Aorta (tissue), 5 donors: ENCODE measurements around the gene UCN2. TPM values are rescaled to one million over a fixed set of nuclear protein-coding genes. Genes with fewer than 3 reads are reported as not detected.

ENCODE experiments used
- ATAC-seq: fragments of 200-7000 bp; cut with Tn5 transposase; one replicate; pipeline ENCODE4 v1.9.1; 2022; ENCODE audit warnings: moderate library complexity; ENCODE audit not compliant: low FRiP score
- DNase-seq, 2 donors: peaks; one replicate each; pipeline ENCODE4 v3.0.0-alpha.2; 2020
- H3K27ac ChIP-seq, 2 donors: one replicate each; pipeline ENCODE4 v1.5.1; 2013; ENCODE audit warnings: low read length in 2 of 2, mild to moderate bottlenecking in 2 of 2, moderate library complexity in 2 of 2, control low read depth in 1 of 2, inconsistent platforms in 1 of 2, low read depth in 1 of 2
- H3K27me3 ChIP-seq, 2 donors: one replicate each; pipeline ENCODE4 v1.6.1; 2013; ENCODE audit warnings: control low read depth in 1 of 2, low read length in 1 of 2, mild to moderate bottlenecking in 1 of 2, moderate library complexity in 1 of 2; ENCODE audit not compliant: insufficient read depth in 2 of 2, control insufficient read depth in 1 of 2
- H3K36me3 ChIP-seq, 2 donors: one replicate each; pipeline ENCODE4 v1.6.1; 2013; ENCODE audit warnings: control low read depth in 1 of 2, low read length in 1 of 2, mild to moderate bottlenecking in 1 of 2; ENCODE audit not compliant: insufficient read depth in 2 of 2, control insufficient read depth in 1 of 2
- H3K4me1 ChIP-seq, 2 donors: one replicate each; pipeline ENCODE4 v1.6.1; 2013; ENCODE audit warnings: low read length in 2 of 2, control low read depth in 1 of 2, mild to moderate bottlenecking in 1 of 2, moderate library complexity in 1 of 2; ENCODE audit not compliant: insufficient read depth in 2 of 2, control insufficient read depth in 1 of 2
- H3K4me3 ChIP-seq, 2 donors: one replicate each; pipeline ENCODE4 v1.5.1; 2013; ENCODE audit warnings: low read length in 2 of 2, control low read depth in 1 of 2, mild to moderate bottlenecking in 1 of 2
- H3K9me3 ChIP-seq: one replicate; pipeline ENCODE4 v1.6.1; 2013; ENCODE audit warnings: mild to moderate bottlenecking, low read length; ENCODE audit not compliant: control insufficient read depth
- WGBS, 2 donors: extraction: QIAGEN DNeasy Blood & Tissue Kit; methylation state at CpG; one replicate each; pipeline ENCODE4 v1.1.7; 2013; 5-methylcytosine and 5-hydroxymethylcytosine counted together
- intact Hi-C, 2 donors: fragments of 100-400 bp; cut with DNase I; formaldehyde crosslinking; loops; one replicate each; pipeline versions ENCODE4 v1.14.2 to v1.15.0; 2022
- polyA plus RNA-seq, 2 donors: library from polyadenylated mRNA; stranded (reverse); fragments of 200-250 nt; gene quantifications; one replicate each; pipeline ENCODE4 v1.2.3, GENCODE V29; 2013
- total RNA-seq, 2 donors: library from RNA; stranded (reverse); fragmentation: NEBNext Ultra II Directional; extraction: Animal tissue kit (Norgen Biotek cat#: 25700); gene quantifications; one replicate each; pipeline ENCODE4 v1.2.1, GENCODE V29; 2021
- donor health status: healthy with polysubstance abuse.
- donor health status: Bipolar disorder and iron deficiency.
- donor health status: DM: no; HTN: no; CAD: no.
- donor health status: DM: no; HTN: no; CAD: no.
- donor health status: DM: yes; HTN: yes; CAD: no.

UCN2 gene
- total and polyA plus RNA-seq, 4 donors, result 0.24 to 6.8 TPM; not detected in 2

- Histone ChIP-seq H3K27me3 (no peaks in the 10 kb centered on the region), H3K36me3 (no peaks in the 10 kb centered on the region), H3K4me3 (no peak overlapping the region), H3K27ac (no peak overlapping the region), H3K4me1 (no peaks in the 10 kb centered on the region), H3K9me3 (no peaks in the 10 kb centered on the region)
- intact Hi-C loops, result no loop called here
- ATAC-seq (no peak), DNase-seq (no peak)
- 92 to 95% methylated on average over 14 of the region's 14 CpGs for WGBS, 2 donors
These were observed 18.3 kb upstream of the UCN2 start for GRCh38 chr3:48581621-48582481.

GRCh38 chr3:48576647-48577046 is 13.1 kb upstream of the UCN2 start:
- Histone ChIP-seq H3K9me3 (no peaks in the 10 kb centered on the region), H3K4me1 (no peaks in the 10 kb centered on the region), H3K4me3 (no peak overlapping the region), H3K27ac (no peak overlapping the region), H3K36me3 (no peaks in the 10 kb centered on the region), H3K27me3 (no peaks in the 10 kb centered on the region)
- DNase-seq, result no peak
- ATAC-seq, result no peak
- intact Hi-C loops, result no loop called here
- 87% methylated on average over 4 of the region's 4 CpGs for WGBS, 2 donors

DNA sequence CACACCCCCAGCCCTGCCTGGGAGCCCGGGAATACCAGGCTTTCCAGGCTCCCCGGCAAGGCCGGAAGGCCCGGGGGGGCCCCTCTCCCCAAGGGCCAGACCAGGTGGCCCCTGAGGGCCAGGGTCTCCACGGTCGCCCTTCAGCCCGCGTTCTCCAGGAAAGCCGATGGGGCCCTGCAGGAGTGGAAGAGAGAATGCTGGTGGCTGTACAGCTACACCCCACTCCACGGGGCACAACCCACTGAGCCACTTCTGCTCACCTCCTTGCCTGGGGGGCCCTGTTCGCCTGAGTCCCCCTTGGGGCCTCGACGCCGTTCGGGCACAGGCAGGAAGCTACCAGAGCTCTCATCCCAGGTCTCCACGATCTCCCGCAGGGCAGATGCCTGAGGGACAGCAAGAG is 11.8 kb upstream of the UCN2 start:
- Histone ChIP-seq H3K27ac (no peak overlapping the region), H3K27me3 (no peaks in the 10 kb centered on the region), H3K9me3 (no peaks in the 10 kb centered on the region), H3K4me3 (no peak overlapping the region), H3K36me3 (no peaks in the 10 kb centered on the region), H3K4me1 (no peaks in the 10 kb centered on the region)
- WGBS, 2 donors, result 89 to 90% methylated on average over 17 of the region's 17 CpGs
- DNase-seq (no peak), ATAC-seq (no peak)
- intact Hi-C loops, result no loop called here

DNA sequence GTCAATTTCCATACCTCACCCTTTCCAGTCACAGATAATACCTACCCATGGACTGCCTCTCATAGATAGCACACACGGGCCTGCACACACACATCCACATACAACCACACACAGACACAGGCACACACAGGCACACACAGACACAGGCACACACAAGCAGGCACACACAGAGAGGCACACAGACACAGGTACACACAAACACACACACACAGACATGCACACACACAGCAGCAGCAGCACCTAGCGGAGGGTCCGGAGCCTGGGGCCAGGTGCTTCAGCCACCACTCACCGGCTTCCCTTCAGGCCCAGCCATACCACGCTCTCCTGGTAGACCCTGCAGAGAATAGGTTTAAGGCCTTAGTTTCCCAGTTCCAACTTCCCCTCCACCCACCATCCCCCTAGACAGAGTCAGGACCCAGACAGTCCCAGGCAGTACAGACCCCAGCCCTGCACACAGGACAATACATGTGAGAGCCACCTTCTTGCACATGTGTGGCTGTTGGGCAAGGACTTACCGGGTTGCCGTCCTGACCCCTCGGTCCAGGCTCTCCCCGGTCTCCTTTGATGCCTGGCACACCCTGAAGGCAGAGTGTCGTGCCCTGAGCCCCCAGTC is 10.5 kb upstream of the UCN2 start:
- H3K36me3 ChIP-seq, result no peaks in the 10 kb centered on the region
- H3K27me3 ChIP-seq, result no peaks in the 10 kb centered on the region
- no peak overlapping the region for H3K4me3 ChIP-seq
- intact Hi-C loops, result no loop called here
- WGBS, 2 donors, result 93% methylated on average over 10 of the region's 10 CpGs
- no peaks in the 10 kb centered on the region for H3K4me1 ChIP-seq
- ATAC-seq, result no peak
- DNase-seq, result no peak
- H3K9me3 ChIP-seq, result no peaks in the 10 kb centered on the region
- no peak overlapping the region for H3K27ac ChIP-seq

- Histone ChIP-seq H3K4me3 (no peak overlapping the region), H3K36me3 (no peaks in the 10 kb centered on the region), H3K9me3 (no peaks in the 10 kb centered on the region), H3K27me3 (no peaks in the 10 kb centered on the region), H3K4me1 (no peaks in the 10 kb centered on the region), H3K27ac (no peak overlapping the region)
- ATAC-seq, result no peak
- WGBS, 2 donors, result 89% methylated on average over 5 to 7 of the region's 7 CpGs
- no peak for DNase-seq
- intact Hi-C loops, result no loop called here
These were observed 8.9 kb upstream of the UCN2 start for GRCh38 chr3:48572517-48572916.

DNA sequence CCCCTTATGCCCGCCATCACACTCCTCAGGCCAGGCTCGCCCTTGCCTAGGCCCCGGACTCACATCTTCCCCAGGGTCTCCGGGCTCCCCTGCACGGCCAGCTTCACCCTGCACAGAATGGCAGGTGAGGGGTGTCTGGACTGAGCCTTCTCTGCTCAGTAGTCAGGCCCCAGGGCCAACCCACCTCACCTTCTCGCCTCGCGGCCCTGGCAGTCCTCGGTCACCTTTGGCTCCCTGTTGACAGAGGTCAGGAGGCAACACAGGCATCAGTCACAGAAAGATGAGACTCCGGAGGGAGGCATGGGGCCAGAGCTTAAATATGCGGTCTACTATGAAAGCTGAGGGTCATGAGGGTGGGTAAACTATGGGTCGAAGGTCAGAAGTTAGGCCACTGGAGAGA is 8.4 kb upstream of the UCN2 start:
- H3K36me3 ChIP-seq, result no peaks in the 10 kb centered on the region
- ATAC-seq (no peak), DNase-seq (no peak)
- H3K27me3 ChIP-seq, result no peaks in the 10 kb centered on the region
- H3K9me3 ChIP-seq, result no peaks in the 10 kb centered on the region
- no peak overlapping the region for H3K4me3 ChIP-seq
- H3K4me1 ChIP-seq, result no peaks in the 10 kb centered on the region
- 82 to 86% methylated on average over 12 of the region's 12 CpGs for WGBS, 2 donors
- no peak overlapping the region for H3K27ac ChIP-seq
- intact Hi-C loops, result no loop called here

- intact Hi-C loops, result no loop called here
- DNase-seq (no peak), ATAC-seq (no peak)
- no peak overlapping the region for H3K27ac ChIP-seq
- no peaks in the 10 kb centered on the region for H3K36me3 ChIP-seq
- no peaks in the 10 kb centered on the region for H3K27me3 ChIP-seq
- no peaks in the 10 kb centered on the region for H3K4me1 ChIP-seq
- 90 to 93% methylated on average over 18 of the region's 18 CpGs for WGBS, 2 donors
- no peak overlapping the region for H3K4me3 ChIP-seq
- no peaks in the 10 kb centered on the region for H3K9me3 ChIP-seq
These were observed 6.3 kb upstream of the UCN2 start for GRCh38 chr3:48569808-48570450.

- H3K4me1 ChIP-seq, result no peaks in the 10 kb centered on the region
- H3K27me3 ChIP-seq, result no peaks in the 10 kb centered on the region
- H3K9me3 ChIP-seq, result no peaks in the 10 kb centered on the region
- no peak overlapping the region for H3K4me3 ChIP-seq
- 89 to 92% methylated on average over 10 of the region's 10 CpGs for WGBS, 2 donors
- H3K27ac ChIP-seq, result no peak overlapping the region
- H3K36me3 ChIP-seq, result no peaks in the 10 kb centered on the region
- no peak for DNase-seq
- no peak for ATAC-seq
- intact Hi-C loops, result no loop called here
These were observed 5.8 kb upstream of the UCN2 start for GRCh38 chr3:48569400-48569799.

DNA sequence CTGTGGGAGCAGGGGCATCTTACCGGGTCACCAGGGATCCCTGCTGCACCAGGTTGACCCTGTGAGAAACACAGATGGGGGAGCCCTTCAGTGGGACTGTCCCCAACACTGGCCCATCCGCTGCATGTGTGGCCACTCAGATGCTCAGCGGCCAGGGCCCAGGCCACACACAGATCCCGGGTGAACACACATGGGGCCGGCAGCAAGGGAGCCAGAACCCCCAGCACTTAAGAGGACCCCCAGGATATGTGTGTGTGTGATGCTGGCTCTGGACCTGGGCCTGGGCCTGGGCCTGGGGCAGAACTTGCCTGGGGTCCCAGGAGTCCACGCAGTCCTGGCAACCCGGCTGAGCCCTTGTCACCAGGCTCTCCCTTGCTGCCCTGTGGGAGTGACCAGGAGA is 4.9 kb upstream of the UCN2 start:
- WGBS, 2 donors, result 94 to 99% methylated on average over 7 of the region's 7 CpGs
- Histone ChIP-seq H3K27me3 (no peaks in the 10 kb centered on the region), H3K4me1 (no peaks in the 10 kb centered on the region), H3K9me3 (no peaks in the 10 kb centered on the region), H3K4me3 (no peak overlapping the region), H3K36me3 (no peaks in the 10 kb centered on the region), H3K27ac (no peak overlapping the region)
- DNase-seq (no peak), ATAC-seq (no peak)
- intact Hi-C loops, result no loop called here
